Measurements from ENCODE around the gene TAC3.
"Not testable (repeated sequence)": the region's sequence is repeated elsewhere in the genome, so short reads cannot be mapped to it uniquely, and the experiment has no call there.

Gene TAC3

GRCh38 chr12:57016348-57016747 is at the start of gene TAC3:
TSS of gene TAC3 (minus strand) at chr12:57016529. CDS start at chr12:57015797, 732 bp downstream.
- no peaks in the 10 kb centered on the region for H3K36me3 Mint-ChIP-seq
- H3K4me1 Mint-ChIP-seq = peaks cover 13% of the 10 kb centered on the region
- H3K9me3 Mint-ChIP-seq = no peaks in the 10 kb centered on the region
- no peak within 1 kb of the TSS for H3K27ac Mint-ChIP-seq
- DNase-seq (ENCODE audit: low spot score in 2 of 2) (no peak), ATAC-seq (no peak)
- H3K4me3 Mint-ChIP-seq = no peak within 1 kb of the TSS

GRCh38 chr12:57063991-57064685 is 47.8 kb upstream of the TAC3 start:
- peaks cover 96% of the 10 kb centered on the region for H3K36me3 Mint-ChIP-seq
- no peak for DNase-seq (ENCODE audit: low spot score in 2 of 2)
- H3K4me3 Mint-ChIP-seq = peak overlapping the region; percentile 59
- H3K4me1 Mint-ChIP-seq = peaks cover 29% of the 10 kb centered on the region
- peak; percentile 90 for ATAC-seq
- no peaks in the 10 kb centered on the region for H3K9me3 Mint-ChIP-seq
- peak overlapping the region; percentile 91 for H3K27ac Mint-ChIP-seq

DNA sequence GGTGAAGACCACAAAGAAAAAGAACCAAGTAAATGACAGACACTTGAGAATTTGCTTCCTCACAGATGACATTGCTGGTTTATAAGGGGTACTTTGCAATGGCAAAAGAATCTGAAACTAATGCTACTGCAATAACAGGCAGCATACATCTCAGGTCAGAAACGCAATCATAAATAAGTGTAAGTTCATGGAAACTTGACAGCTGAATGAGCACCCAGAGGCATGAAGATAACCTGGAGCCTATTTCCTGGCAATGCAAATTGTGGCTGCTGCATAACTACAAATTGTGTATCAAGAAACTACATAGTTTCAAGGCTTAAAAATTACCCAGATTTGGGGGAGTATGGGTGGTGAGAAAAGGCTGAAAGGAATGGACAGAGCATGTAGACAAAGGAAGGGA is 42.1 kb upstream of the TAC3 start:
- peaks cover 89% of the 10 kb centered on the region for H3K36me3 Mint-ChIP-seq
- DNase-seq (ENCODE audit: low spot score in 2 of 2) (no peak), ATAC-seq (no peak)
- H3K4me1 Mint-ChIP-seq = no peaks in the 10 kb centered on the region
- H3K9me3 Mint-ChIP-seq = no peaks in the 10 kb centered on the region
- H3K4me3 Mint-ChIP-seq = no peak overlapping the region
- no peak overlapping the region for H3K27ac Mint-ChIP-seq

- Mint-ChIP-seq H3K27ac (no peak overlapping the region), H3K9me3 (no peaks in the 10 kb centered on the region), H3K4me3 (no peak overlapping the region), H3K4me1 (no peaks in the 10 kb centered on the region), H3K36me3 (peaks cover 77% of the 10 kb centered on the region)
- DNase-seq (ENCODE audit: low spot score in 2 of 2) = no peak
- ATAC-seq = no peak
These were observed 40.9 kb upstream of the TAC3 start for GRCh38 chr12:57057067-57057751.

GRCh38 chr12:57055824-57056223 is 39.5 kb upstream of the TAC3 start:
- peaks cover 63% of the 10 kb centered on the region for H3K36me3 Mint-ChIP-seq

DNA sequence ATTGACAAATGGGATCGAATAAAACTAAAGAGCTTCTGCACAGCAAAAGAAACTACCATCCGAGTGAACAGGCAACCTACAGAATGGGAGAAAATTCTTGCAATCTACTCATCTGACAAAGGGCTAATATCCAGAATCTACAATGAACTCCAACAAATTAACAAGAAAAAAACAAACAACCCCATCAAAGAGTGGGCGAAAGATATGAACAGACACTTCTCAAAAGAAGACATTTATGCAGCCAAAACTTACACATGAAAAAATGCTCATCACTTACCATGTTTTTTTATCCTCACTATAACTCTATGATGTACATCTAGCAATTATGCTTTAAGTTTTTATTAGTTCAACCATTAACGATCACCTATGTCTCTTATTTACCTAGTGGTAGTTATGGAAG is 37.6 kb upstream of the TAC3 start:
- ATAC-seq; H3K9me3 Mint-ChIP-seq; H3K27ac Mint-ChIP-seq; H3K4me3 Mint-ChIP-seq; DNase-seq (ENCODE audit: low spot score in 2 of 2): not testable (repeated sequence)
- Mint-ChIP-seq H3K36me3 (peaks cover 44% of the 10 kb centered on the region), H3K4me1 (peaks cover 18% of the 10 kb centered on the region)

More at GRCh38 chr12:57055824-57056223, 39.5 kb upstream of the TAC3 start:
- no peak for DNase-seq (ENCODE audit: low spot score in 2 of 2)
- Mint-ChIP-seq H3K4me1 (peaks cover 6% of the 10 kb centered on the region), H3K9me3 (no peaks in the 10 kb centered on the region), H3K27ac (no peak overlapping the region), H3K4me3 (no peak overlapping the region)
- no peak for ATAC-seq

DNA sequence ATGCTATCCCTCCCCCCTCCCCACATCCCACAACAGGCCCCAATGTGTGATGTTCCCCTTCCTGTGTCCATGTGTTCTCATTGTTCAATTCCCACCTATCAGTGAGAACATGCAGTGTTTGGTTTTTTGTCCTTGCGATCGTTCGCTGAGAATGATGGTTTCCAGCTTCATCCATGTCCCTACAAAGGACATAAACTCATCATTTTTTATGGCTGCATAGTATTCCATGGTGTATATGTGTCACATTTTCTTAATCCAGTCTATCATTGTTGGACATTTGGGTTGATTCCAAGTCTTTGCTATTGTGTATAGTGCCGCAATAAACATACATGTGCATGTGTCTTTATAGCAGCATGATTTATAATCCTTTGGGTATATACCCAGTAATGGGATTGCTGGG is 36.8 kb upstream of the TAC3 start:
- DNase-seq (ENCODE audit: low spot score in 2 of 2); H3K4me3 Mint-ChIP-seq; ATAC-seq; H3K27ac Mint-ChIP-seq; H3K9me3 Mint-ChIP-seq: not testable (repeated sequence)
- Mint-ChIP-seq H3K36me3 (peaks cover 36% of the 10 kb centered on the region), H3K4me1 (peaks cover 25% of the 10 kb centered on the region)

DNA sequence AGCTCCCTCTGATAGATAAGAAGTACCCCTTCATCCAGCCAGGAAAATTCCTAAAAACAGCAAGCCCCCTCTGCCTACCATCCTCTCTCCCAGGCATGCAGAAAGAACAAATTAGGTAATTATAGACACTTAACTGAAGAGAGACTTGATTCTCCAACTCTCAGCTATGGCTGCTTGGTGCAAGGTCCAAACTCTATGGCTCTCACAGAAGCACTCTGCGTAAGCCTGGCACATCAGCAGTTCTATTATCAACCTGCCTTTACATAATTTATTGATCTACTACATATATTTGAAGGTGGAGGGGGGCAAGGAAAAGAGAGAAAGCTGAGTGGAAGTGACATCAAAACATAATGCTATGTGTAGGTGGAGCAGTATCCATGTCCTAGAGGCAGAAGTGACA is 34.7 kb upstream of the TAC3 start:
- no peaks in the 10 kb centered on the region for H3K9me3 Mint-ChIP-seq
- H3K27ac Mint-ChIP-seq = no peak overlapping the region
- peaks cover 47% of the 10 kb centered on the region for H3K4me1 Mint-ChIP-seq
- ATAC-seq (no peak), DNase-seq (ENCODE audit: low spot score in 2 of 2) (no peak)
- H3K36me3 Mint-ChIP-seq = peaks cover 15% of the 10 kb centered on the region
- H3K4me3 Mint-ChIP-seq = no peak overlapping the region

DNA sequence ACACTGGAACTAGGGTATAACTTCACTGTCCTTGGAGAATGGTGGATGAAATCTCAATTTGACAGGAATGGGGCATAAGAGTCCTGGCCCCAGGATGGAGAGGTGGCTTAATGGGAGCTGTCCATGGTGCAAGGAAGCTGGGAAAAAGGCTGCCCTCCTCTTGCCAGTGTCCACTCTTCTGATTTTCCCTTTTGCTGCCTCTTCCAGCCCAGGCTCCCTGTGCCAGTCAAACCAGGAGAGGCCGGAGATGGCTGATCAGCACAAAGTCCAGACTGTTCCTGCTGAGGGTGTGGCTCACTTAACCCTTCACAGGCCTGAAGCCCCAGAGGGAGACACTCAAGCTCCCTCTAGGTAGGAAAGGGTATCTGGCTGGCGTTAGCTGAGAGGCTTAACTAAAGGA is 33.6 kb upstream of the TAC3 start, which contains the start of gene MYO1A:
Gene MYO1A, minus strand, starts transcription at position 240 of the 400 bp plus-strand sequence. CDS start 1,806 bp downstream, outside the sequence.
- DNase-seq (ENCODE audit: low spot score in 2 of 2) (no peak), ATAC-seq (no peak)
- Mint-ChIP-seq H3K36me3 (peaks cover 8% of the 10 kb centered on the region), H3K4me3 (no peak within 1 kb of the TSS), H3K27ac (peak within 1 kb of the TSS; percentile 35), H3K4me1 (peaks cover 57% of the 10 kb centered on the region), H3K9me3 (no peaks in the 10 kb centered on the region)

DNA sequence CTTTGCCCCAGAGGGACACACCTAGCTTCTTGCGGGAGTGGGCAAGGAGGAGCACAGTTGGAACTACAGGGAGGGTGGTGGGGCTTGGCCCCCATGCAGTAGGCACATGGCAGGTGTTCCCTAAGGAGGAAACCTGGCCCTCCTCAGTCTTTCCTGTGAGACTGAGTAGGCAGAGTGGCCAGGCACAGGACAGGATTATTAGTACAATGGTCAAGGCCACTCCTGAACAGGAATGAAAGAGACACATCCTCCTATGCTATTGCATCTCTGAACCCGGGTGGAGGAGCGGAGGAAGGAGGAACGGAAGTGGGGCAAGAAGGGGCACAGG is 32.8 kb upstream of the TAC3 start:
- H3K36me3 Mint-ChIP-seq = peaks cover under 1% of the 10 kb centered on the region
- DNase-seq (ENCODE audit: low spot score in 2 of 2) = no peak
- no peak overlapping the region for H3K4me3 Mint-ChIP-seq
- H3K4me1 Mint-ChIP-seq = peaks cover 57% of the 10 kb centered on the region
- H3K9me3 Mint-ChIP-seq = no peaks in the 10 kb centered on the region
- peak overlapping the region; percentile 35 for H3K27ac Mint-ChIP-seq
- no peak for ATAC-seq

- H3K4me1 Mint-ChIP-seq = peaks cover 57% of the 10 kb centered on the region
- no peak overlapping the region for H3K4me3 Mint-ChIP-seq
- no peak for ATAC-seq
- H3K27ac Mint-ChIP-seq = peak overlapping the region; percentile 91
- no peak for DNase-seq (ENCODE audit: low spot score in 2 of 2)
- H3K9me3 Mint-ChIP-seq = no peaks in the 10 kb centered on the region
- no peaks in the 10 kb centered on the region for H3K36me3 Mint-ChIP-seq
These were observed 32.2 kb upstream of the TAC3 start for GRCh38 chr12:57048423-57049118.

GRCh38 chr12:57047981-57048380 is 31.7 kb upstream of the TAC3 start:
- ATAC-seq (no peak), DNase-seq (ENCODE audit: low spot score in 2 of 2) (no peak)
- Mint-ChIP-seq H3K36me3 (no peaks in the 10 kb centered on the region), H3K27ac (peak overlapping the region; percentile 91), H3K4me3 (peak overlapping the region; percentile 57), H3K4me1 (peaks cover 57% of the 10 kb centered on the region), H3K9me3 (no peaks in the 10 kb centered on the region)

GRCh38 chr12:57046947-57047890 is 30.9 kb upstream of the TAC3 start:
- peak overlapping the region; percentile 57 for H3K4me3 Mint-ChIP-seq
- ATAC-seq (peak; percentile 96), DNase-seq (ENCODE audit: low spot score in 2 of 2) (peak; percentile 49 to 81)
- peak overlapping the region; percentile 91 for H3K27ac Mint-ChIP-seq
- no peaks in the 10 kb centered on the region for H3K36me3 Mint-ChIP-seq
- H3K4me1 Mint-ChIP-seq = peaks cover 57% of the 10 kb centered on the region
- H3K9me3 Mint-ChIP-seq = no peaks in the 10 kb centered on the region

- Mint-ChIP-seq H3K9me3 (no peaks in the 10 kb centered on the region), H3K4me1 (peaks cover 55% of the 10 kb centered on the region), H3K27ac (peak overlapping the region; percentile 91), H3K36me3 (no peaks in the 10 kb centered on the region), H3K4me3 (peak overlapping the region; percentile 57)
- DNase-seq (ENCODE audit: low spot score in 2 of 2) (no peak), ATAC-seq (no peak)
These were observed 29.9 kb upstream of the TAC3 start for GRCh38 chr12:57046086-57046791.

All from stimulated activated effector memory CD8-positive, alpha-beta T cell treated with anti-CD3 and anti-CD28 coated beads, Interleukin-12 subunit alpha, Interleukin-12 subunit beta, amount 100 ng/mL, for 72 hours (primary cell).